Measurements from ENCODE around the gene FOXL2. TPM values are rescaled to one million over a fixed set of nuclear protein-coding genes. Genes with fewer than 3 reads are reported as not detected.

Gene FOXL2
- total and polyA plus RNA-seq, 10 of the 15 experiments (the other 5 are each of a cell fraction or from before 2014, with no cell fraction given) = not detected

DNA sequence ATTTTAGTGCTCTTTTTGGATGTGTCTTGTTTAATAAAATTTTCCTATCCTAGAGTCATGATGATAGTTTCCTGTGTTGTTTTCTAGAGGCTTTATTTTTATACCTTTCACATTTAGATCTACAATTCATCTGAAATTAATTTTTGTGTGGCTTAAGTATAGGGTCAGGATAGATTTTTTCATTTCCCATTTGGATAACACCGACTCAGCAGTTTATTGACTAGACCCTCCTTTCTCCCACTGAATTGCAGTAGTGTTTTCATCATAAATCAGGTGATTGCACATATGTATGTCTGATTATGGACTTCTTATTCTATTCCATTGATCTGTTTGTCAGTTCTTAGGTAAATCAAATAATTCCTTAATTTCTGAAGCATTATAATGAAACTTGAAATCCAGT lies 48.8 kb upstream of the FOXL2 start:
- H3K4me1 ChIP-seq (ENCODE audit: control insufficient read depth, insufficient read depth, low read length) = no peaks in the 10 kb centered on the region
- no peaks in the 10 kb centered on the region for H4K20me1 ChIP-seq (ENCODE audit: control insufficient read depth, insufficient read depth)
- TF ChIP-seq, protein P1, sequence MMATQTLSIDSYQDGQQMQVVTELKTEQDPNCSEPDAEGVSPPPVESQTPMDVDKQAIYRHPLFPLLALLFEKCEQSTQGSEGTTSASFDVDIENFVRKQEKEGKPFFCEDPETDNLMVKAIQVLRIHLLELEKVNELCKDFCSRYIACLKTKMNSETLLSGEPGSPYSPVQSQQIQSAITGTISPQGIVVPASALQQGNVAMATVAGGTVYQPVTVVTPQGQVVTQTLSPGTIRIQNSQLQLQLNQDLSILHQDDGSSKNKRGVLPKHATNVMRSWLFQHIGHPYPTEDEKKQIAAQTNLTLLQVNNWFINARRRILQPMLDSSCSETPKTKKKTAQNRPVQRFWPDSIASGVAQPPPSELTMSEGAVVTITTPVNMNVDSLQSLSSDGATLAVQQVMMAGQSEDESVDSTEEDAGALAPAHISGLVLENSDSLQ (IDR thresholded peaks at IDR 0.05) = no peak
- TF ChIP-seq, protein P2, sequence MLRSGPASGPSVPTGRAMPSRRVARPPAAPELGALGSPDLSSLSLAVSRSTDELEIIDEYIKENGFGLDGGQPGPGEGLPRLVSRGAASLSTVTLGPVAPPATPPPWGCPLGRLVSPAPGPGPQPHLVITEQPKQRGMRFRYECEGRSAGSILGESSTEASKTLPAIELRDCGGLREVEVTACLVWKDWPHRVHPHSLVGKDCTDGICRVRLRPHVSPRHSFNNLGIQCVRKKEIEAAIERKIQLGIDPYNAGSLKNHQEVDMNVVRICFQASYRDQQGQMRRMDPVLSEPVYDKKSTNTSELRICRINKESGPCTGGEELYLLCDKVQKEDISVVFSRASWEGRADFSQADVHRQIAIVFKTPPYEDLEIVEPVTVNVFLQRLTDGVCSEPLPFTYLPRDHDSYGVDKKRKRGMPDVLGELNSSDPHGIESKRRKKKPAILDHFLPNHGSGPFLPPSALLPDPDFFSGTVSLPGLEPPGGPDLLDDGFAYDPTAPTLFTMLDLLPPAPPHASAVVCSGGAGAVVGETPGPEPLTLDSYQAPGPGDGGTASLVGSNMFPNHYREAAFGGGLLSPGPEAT (IDR thresholded peaks at IDR 0.05; ENCODE audit: low read depth) = no peak
- TF ChIP-seq, protein P3, sequence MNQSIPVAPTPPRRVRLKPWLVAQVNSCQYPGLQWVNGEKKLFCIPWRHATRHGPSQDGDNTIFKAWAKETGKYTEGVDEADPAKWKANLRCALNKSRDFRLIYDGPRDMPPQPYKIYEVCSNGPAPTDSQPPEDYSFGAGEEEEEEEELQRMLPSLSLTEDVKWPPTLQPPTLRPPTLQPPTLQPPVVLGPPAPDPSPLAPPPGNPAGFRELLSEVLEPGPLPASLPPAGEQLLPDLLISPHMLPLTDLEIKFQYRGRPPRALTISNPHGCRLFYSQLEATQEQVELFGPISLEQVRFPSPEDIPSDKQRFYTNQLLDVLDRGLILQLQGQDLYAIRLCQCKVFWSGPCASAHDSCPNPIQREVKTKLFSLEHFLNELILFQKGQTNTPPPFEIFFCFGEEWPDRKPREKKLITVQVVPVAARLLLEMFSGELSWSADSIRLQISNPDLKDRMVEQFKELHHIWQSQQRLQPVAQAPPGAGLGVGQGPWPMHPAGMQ (IDR thresholded peaks at IDR 0.05; ENCODE audit: borderline replicate concordance) = no peak
- TF ChIP-seq WRNIP1 (IDR thresholded peaks at IDR 0.05; ENCODE audit: borderline replicate concordance, low read depth, low read length) (no peak), ZNF384 (IDR thresholded peaks at IDR 0.05; ENCODE audit: borderline replicate concordance, low read depth, low read length) (no peak), NBN (IDR thresholded peaks at IDR 0.05) (no peak), SREBF1 (IDR thresholded peaks at IDR 0.05; ENCODE audit: low read length) (no peak), TBL1XR1 (IDR thresholded peaks at IDR 0.05; ENCODE audit: low read depth, low read length) (no peak)
- RAD21 ChIA-PET (ENCODE audit: unreplicated experiment) = no interaction called here
- H3K4me2 ChIP-seq (ENCODE audit: control insufficient read depth, insufficient read depth) = no peak overlapping the region
- no TSS peak for BruUV-seq (replicated peaks)
- FAIRE-seq (no peak), ATAC-seq (no peak), DNase-seq (ENCODE audit: low read depth, low spot score) (no peak)
- POLR2A ChIA-PET = no interaction called here
- H3K79me2 ChIP-seq (ENCODE audit: control insufficient read depth, insufficient read depth, low read length) = no peaks in the 10 kb centered on the region
- H3K9ac ChIP-seq (ENCODE audit: control insufficient read depth, insufficient read depth, low read length) = no peak overlapping the region
- 0 out of 4 replicates have a peak, but pooled peaks cover 0 to 2% of the 10 kb centered on the region in 2 experiments for H3K27me3 ChIP-seq (replicated peaks in 1 of 2; ENCODE audit: control insufficient read depth in 2 of 2, insufficient read depth in 2 of 2, low read length in 1 of 2)
- CTCF ChIA-PET = no interaction called here
- SMC1A ChIA-PET (ENCODE audit: uncharacterized antibody, unreplicated experiment) = no interaction called here
- H3K27ac ChIP-seq (ENCODE audit: control insufficient read depth, insufficient read depth) = no peak overlapping the region
- 4% methylated on average over 1 of the region's 1 CpG for WGBS (ENCODE audit: insufficient coverage, insufficient replicate concordance, low lambda C conversion rate, missing lambda C conversion rate)
- H2AFZ ChIP-seq (ENCODE audit: control insufficient read depth, low read depth, low read length) = no peak overlapping the region
- H3K36me3 ChIP-seq (ENCODE audit: control insufficient read depth in 2 of 2, insufficient read depth in 2 of 2, low read length in 1 of 2) = no peaks in the 10 kb centered on the region
- H3K9me3 ChIP-seq (replicated peaks; ENCODE audit: control insufficient read depth, insufficient read depth, low read length) = no peaks in the 10 kb centered on the region
- in situ Hi-C loops (cut with MboI) = no loop called here
- intact Hi-C loops (cut with micrococcal nuclease; ENCODE audit: unreplicated experiment) = no loop called here
- H3K4me3 ChIP-seq = no peak overlapping the region
